A549 (cell line): ENCODE data around the gene DOC2A. TPM values are rescaled to one million over a fixed set of nuclear protein-coding genes. Genes with fewer than 3 reads are reported as not detected.

ENCODE experiments used
- ATAC-seq, 2 experiments: fragments of 200-7000 bp in 1 of 2; fragments of >200 bp in 1 of 2; cut with Nextera tagmentation in 1 of 2; cut with Tn5 transposase in 1 of 2; 3 replicates each; pipeline versions ENCODE4 v1.8.0 to v1.9.1; 2018 to 2020; ENCODE audit warnings: mild to moderate bottlenecking in 1 of 2, moderate library complexity in 1 of 2
- CTCF ChIA-PET: fragments of 300-600 bp; sonication (Branson Sonifier 250); formaldehyde crosslinking; extraction: SDS; loops from one replicate; lab custom pipeline; 2021; ENCODE audit warnings: antibody characterized with exemption, inconsistent platforms; lab: Yijun Ruan, JAX
- POLR2A ChIA-PET: fragments of 350-600 bp; formaldehyde crosslinking; extraction: SDS; loops from one replicate; lab custom pipeline; 2021; ENCODE audit warnings: antibody characterized with exemption, inconsistent platforms; lab: Yijun Ruan, JAX
- DNase-seq, 2 experiments: peaks; one replicate each; pipeline versions ENCODE4 v3.0.0 to v3.0.0-alpha.2; 2011 to 2016; ENCODE audit warnings: low read depth in 1 of 2, low spot score in 1 of 2
- FAIRE-seq: peaks from 2 replicates; lab custom pipeline; 2011; peaks lifted over from hg19 to GRCh38; lab: Jason Lieb, UNC
- H3K27ac ChIP-seq, 2 experiments: fragments of >200 bp; sonication (Bioruptor Twin); formaldehyde crosslinking; 3 replicates each; pipeline ENCODE4 v1.5.1; 2016 to 2017
- H3K4me1 ChIP-seq: fragments of >200 bp; sonication (Bioruptor Twin); formaldehyde crosslinking; 3 replicates; pipeline ENCODE4 v1.6.1; 2016
- H3K4me2 ChIP-seq: fragments of >200 bp; sonication (Bioruptor Twin); formaldehyde crosslinking; 3 replicates; pipeline ENCODE4 v1.6.1; 2016
- H3K4me3 ChIP-seq: fragments of >200 bp; sonication (Bioruptor Twin); formaldehyde crosslinking; 3 replicates; pipeline ENCODE4 v1.5.1; 2016
- H3K9me3 ChIP-seq: fragments of >200 bp; sonication (Bioruptor Twin); formaldehyde crosslinking; 3 replicates; pipeline ENCODE4 v1.6.1; 2016
- BHLHE40 ChIP-seq: IDR thresholded peaks from 2 replicates; pipeline ENCODE4 v1.6.1; 2012; ENCODE audit warnings: low read depth, low read length, inconsistent platforms
- EHMT2 ChIP-seq: fragments of 200-600 bp; sonication (generic); IDR thresholded peaks from 2 replicates; pipeline ENCODE4 v1.6.1; 2016; ENCODE audit warnings: antibody characterized with exemption, low read depth, mild to moderate bottlenecking, moderate library complexity
- EP300 ChIP-seq, 2 experiments: fragments of >200 bp; sonication (Bioruptor Twin); formaldehyde crosslinking; IDR thresholded peaks; 2 replicates in 1 of 2; 3 replicates in 1 of 2; pipeline ENCODE4 v1.6.1; 2016 to 2017
- ESRRA ChIP-seq: fragments of 150-350 bp; IDR thresholded peaks from 2 replicates; pipeline ENCODE4 v1.6.1; 2014; ENCODE audit warnings: mild to moderate bottlenecking, low read length, borderline replicate concordance
- FOXS1 ChIP-seq: fragments of 250-450 bp; sonication (Bioruptor Pico); IDR thresholded peaks from 2 replicates; pipeline ENCODE4 v1.5.0; 2020; ENCODE audit warnings: mild to moderate bottlenecking, moderate library complexity
- HEYL ChIP-seq: fragments of 250-450 bp; sonication (Bioruptor Pico); IDR thresholded peaks from 2 replicates; pipeline ENCODE4 v1.8.0; 2021; ENCODE audit warnings: mild to moderate bottlenecking, moderate library complexity
- HOXB5 ChIP-seq: fragments of 250-450 bp; sonication (Bioruptor Pico); IDR thresholded peaks from 2 replicates; pipeline ENCODE4 v1.5.0; 2020; ENCODE audit warnings: mild to moderate bottlenecking, moderate library complexity
- KDM5A ChIP-seq: fragments of 200-600 bp; sonication (generic); IDR thresholded peaks from 2 replicates; pipeline ENCODE4 v1.6.1; 2016; ENCODE audit warnings: antibody characterized with exemption, mild to moderate bottlenecking
- MAFK ChIP-seq: fragments of 450-650 bp; IDR thresholded peaks from 2 replicates; pipeline ENCODE4 v1.6.1; 2014; ENCODE audit not compliant: partially characterized antibody
- MAZ ChIP-seq: fragments of 150-350 bp; IDR thresholded peaks from 2 replicates; pipeline ENCODE4 v1.6.1; 2014; ENCODE audit warnings: antibody characterized with exemption, low read depth, low read length, borderline replicate concordance
- PHF8 ChIP-seq: fragments of 200-600 bp; sonication (generic); IDR thresholded peaks from 2 replicates; pipeline ENCODE4 v1.6.1; 2016; ENCODE audit warnings: low read depth, mild to moderate bottlenecking, antibody characterized with exemption, moderate library complexity, borderline replicate concordance
- RAD21 ChIP-seq, 2 experiments: fragments of >200 bp in 1 of 2; sonication (Bioruptor Twin) in 1 of 2; formaldehyde crosslinking in 1 of 2; IDR thresholded peaks in 1 of 2; conservative IDR thresholded peaks in 1 of 2; 2 replicates in 1 of 2; 3 replicates in 1 of 2; pipeline ENCODE4 v1.6.1; 2012 to 2018; ENCODE audit warnings: inconsistent platforms in 1 of 2
- RARB ChIP-seq: fragments of 250-450 bp; sonication (Bioruptor Pico); IDR thresholded peaks from 2 replicates; pipeline ENCODE4 v1.8.0; 2021; ENCODE audit warnings: mild to moderate bottlenecking, moderate library complexity
- RCOR1 ChIP-seq: fragments of 150-350 bp; IDR thresholded peaks from 2 replicates; pipeline ENCODE4 v1.6.1; 2014; ENCODE audit warnings: antibody characterized with exemption, low read length, low read depth
- RNF2 ChIP-seq: fragments of 200-600 bp; sonication (generic); IDR thresholded peaks from 2 replicates; pipeline ENCODE4 v1.6.1; 2016; ENCODE audit warnings: low read depth, mild to moderate bottlenecking, antibody characterized with exemption, moderate library complexity, borderline replicate concordance
- SMC3 ChIP-seq: fragments of >200 bp; sonication (Bioruptor Twin); formaldehyde crosslinking; IDR thresholded peaks from 3 replicates; pipeline ENCODE4 v1.6.1; 2018; ENCODE audit warnings: inconsistent platforms
- TFCP2L1 ChIP-seq: fragments of 250-450 bp; sonication (Bioruptor Pico); IDR thresholded peaks from 2 replicates; pipeline ENCODE4 v1.5.0; 2021; ENCODE audit warnings: mild to moderate bottlenecking
- ZC3H11A ChIP-seq: fragments of 450-650 bp; IDR thresholded peaks from 2 replicates; pipeline ENCODE4 v1.6.1; 2014; ENCODE audit warnings: antibody characterized with exemption, mild to moderate bottlenecking
- ZNF302 ChIP-seq: fragments of 250-450 bp; sonication (Bioruptor Pico); IDR thresholded peaks from 2 replicates; pipeline ENCODE4 v1.9.0; 2021; ENCODE audit warnings: inconsistent platforms, mild to moderate bottlenecking, moderate library complexity
- WGBS: methylation state at CpG from one replicate; pipeline ENCODE4 v1.1.6; 2017; ENCODE audit errors: missing lambda C conversion rate; 5-methylcytosine and 5-hydroxymethylcytosine counted together
- polyA plus RNA-seq, 4 experiments: library from polyadenylated mRNA; depleted of rRNA in 3 of 4; stranded (reverse); fragments of >200 nt; fragmentation: RNase III in 1 of 4; extraction: RNeasy Plus Mini Kit Qiagen cat#74134 plus additional on column Dnase treatment in 1 of 4; gene quantifications; 2 replicates in 3 of 4; 3 replicates in 1 of 4; pipeline ENCODE4 v1.2.3, GENCODE V29; 2011 to 2017
- TF ChIP-seq, protein P1 (sequence below): fragments of >200 bp; sonication (Bioruptor Twin); formaldehyde crosslinking; IDR thresholded peaks from 2 replicates; pipeline ENCODE4 v1.6.1; 2016
- TF ChIP-seq, protein P2 (sequence below): fragments of 450-650 bp; IDR thresholded peaks from 2 replicates; pipeline ENCODE4 v1.6.1; 2014; ENCODE audit warnings: antibody characterized with exemption
- TF ChIP-seq, protein P3 (sequence below): fragments of 150-350 bp; IDR thresholded peaks from 2 replicates; pipeline ENCODE4 v1.6.1; 2014; ENCODE audit warnings: low read depth, mild to moderate bottlenecking, low read length
- TF ChIP-seq, protein P4 (sequence below): IDR thresholded peaks from 2 replicates; pipeline ENCODE4 v1.6.1; 2012
- TF ChIP-seq, protein P5 (sequence below): fragments of >200 bp; sonication (Bioruptor Twin); formaldehyde crosslinking; IDR thresholded peaks from 3 replicates; pipeline ENCODE4 v1.5.1; 2016
- TF ChIP-seq, protein P6 (sequence below): IDR thresholded peaks from 2 replicates; pipeline ENCODE4 v1.6.1; 2012
- TF ChIP-seq, protein P7 (sequence below): IDR thresholded peaks from 2 replicates; pipeline ENCODE4 v1.6.1; 2012; ENCODE audit warnings: low read depth, borderline replicate concordance
- TF ChIP-seq, protein P8 (sequence below): fragments of 250-450 bp; sonication (Bioruptor Pico); IDR thresholded peaks from 2 replicates; pipeline ENCODE4 v1.5.0; 2020; ENCODE audit warnings: low read depth, mild to moderate bottlenecking, moderate library complexity

DOC2A gene
- polyA plus RNA-seq, 2 of the 4 experiments (the other 2 are of a cell fraction), result 2.5 to 5.5 TPM

DNA sequence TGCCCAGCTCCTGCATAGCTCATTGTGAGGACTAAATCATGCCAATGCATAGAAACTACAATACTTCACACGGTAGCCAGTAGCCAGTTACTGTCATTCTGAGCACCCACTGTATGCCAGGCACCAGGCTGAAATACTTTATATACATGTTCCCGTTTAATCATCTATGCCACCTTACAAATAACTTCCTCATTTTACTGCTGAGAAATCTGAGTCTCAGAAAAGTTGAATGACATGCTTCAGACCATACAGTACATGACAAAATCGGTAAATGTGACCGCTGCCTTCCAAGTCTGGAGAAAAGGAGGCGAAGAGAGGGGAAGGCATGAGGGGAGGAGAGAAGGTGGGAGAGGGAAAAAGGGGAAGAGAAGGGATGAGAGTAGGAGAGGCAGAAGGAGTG, 29.4 kb upstream of the DOC2A start (continued):
- TF ChIP-seq ZNF302, result no peak

DNA sequence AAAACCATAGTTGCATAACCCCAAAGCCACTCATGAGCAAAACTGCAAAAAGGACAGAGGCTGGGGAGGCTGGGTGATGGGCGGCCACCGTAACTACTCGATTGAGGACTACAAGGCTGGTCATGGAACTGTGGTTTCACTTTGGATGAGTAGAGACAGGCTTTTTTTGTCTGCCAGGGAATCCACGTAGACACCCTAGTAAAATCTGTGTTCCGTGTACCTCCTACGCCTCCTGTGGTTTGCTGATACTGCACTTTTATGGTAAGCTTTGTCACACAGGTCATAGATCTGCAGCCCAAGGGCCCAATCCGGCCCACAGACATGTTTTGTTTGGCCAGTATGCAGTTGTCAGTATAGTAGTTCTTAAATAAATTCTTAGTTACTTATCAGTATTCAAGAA, 22.4 kb upstream of the DOC2A start:
- no peak for FAIRE-seq
- ChIA-PET CTCF (interaction anchor here (0.8 to 5.0 kb wide), 27 partner anchors 9 to 383 kb away, joined by 3 to 61 read pairs (median 7); partner anchors contain the start of gene MVP), POLR2A (no interaction called here)
- TF ChIP-seq, protein P1, sequence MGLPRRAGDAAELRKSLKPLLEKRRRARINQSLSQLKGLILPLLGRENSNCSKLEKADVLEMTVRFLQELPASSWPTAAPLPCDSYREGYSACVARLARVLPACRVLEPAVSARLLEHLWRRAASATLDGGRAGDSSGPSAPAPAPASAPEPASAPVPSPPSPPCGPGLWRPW, result no peak
- TF ChIP-seq, protein P2, sequence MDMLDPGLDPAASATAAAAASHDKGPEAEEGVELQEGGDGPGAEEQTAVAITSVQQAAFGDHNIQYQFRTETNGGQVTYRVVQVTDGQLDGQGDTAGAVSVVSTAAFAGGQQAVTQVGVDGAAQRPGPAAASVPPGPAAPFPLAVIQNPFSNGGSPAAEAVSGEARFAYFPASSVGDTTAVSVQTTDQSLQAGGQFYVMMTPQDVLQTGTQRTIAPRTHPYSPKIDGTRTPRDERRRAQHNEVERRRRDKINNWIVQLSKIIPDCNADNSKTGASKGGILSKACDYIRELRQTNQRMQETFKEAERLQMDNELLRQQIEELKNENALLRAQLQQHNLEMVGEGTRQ, result no peak
- TF ChIP-seq, protein P3, sequence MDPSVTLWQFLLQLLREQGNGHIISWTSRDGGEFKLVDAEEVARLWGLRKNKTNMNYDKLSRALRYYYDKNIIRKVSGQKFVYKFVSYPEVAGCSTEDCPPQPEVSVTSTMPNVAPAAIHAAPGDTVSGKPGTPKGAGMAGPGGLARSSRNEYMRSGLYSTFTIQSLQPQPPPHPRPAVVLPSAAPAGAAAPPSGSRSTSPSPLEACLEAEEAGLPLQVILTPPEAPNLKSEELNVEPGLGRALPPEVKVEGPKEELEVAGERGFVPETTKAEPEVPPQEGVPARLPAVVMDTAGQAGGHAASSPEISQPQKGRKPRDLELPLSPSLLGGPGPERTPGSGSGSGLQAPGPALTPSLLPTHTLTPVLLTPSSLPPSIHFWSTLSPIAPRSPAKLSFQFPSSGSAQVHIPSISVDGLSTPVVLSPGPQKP, result no peak
- TF ChIP-seq HOXB5 (CRISPR knock-in tag) (no peak), MAFK (peak; percentile 82)
- no peak overlapping the region for H3K4me3 ChIP-seq
- no peak for DNase-seq
- H3K27ac ChIP-seq, result no peak overlapping the region
- 0 out of 3 replicates have a peak, but pooled peaks cover 7% of the 10 kb centered on the region for H3K4me1 ChIP-seq
- H3K4me2 ChIP-seq, result no peak overlapping the region
- ATAC-seq, result no peak
- WGBS, result 72% methylated on average over 7 of the region's 7 CpGs
- H3K9me3 ChIP-seq, result no peaks in the 10 kb centered on the region

DNA sequence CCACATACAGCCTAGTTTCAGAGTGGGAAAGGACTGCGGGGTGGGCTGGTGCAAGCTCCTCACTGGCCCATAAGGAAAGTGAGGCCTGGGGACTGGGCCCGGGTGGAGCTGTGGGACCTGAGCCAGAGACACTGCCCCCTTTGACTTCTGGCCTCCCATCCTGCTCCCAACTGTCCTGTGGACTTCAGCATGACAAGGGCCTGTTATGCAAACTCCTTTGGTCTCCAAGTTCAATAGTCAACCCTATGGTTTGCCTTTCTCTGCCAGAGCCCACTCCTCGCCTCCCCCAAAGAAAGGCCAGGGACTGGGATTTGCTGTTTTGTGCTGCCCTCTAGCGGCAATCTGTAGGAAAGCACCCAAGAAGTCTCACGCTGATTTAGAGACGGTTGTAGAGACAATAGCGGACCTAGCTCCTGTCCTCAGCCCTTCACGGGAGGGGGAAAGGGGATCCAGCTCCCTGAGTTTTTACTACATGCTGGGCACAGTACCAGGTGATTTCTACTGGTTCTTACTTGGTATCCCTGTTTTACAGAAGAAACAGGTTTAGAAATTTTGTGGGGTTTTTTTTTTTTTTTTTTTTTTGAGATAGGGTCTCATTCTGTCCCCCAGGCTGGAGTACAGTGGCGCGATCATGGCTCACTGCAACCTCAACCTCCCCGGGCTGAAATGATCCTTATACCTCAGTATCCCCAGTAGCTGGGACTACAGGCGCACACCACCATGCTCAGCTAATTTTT, 21.4 kb upstream of the DOC2A start:
- 11% methylated on average over 11 of the region's 12 CpGs for WGBS
- no peaks in the 10 kb centered on the region for H3K9me3 ChIP-seq
- FAIRE-seq (no peak), DNase-seq (peak in 1 of 2 experiments; percentile 79), ATAC-seq (peak in 1 of 2 experiments; percentile 75; a peak in 3 of 6 replicates)
- H3K27ac ChIP-seq, result no peak overlapping the region
- no peak overlapping the region for H3K4me3 ChIP-seq
- ChIA-PET POLR2A (interaction anchor here (0.7 to 0.9 kb wide), 2 partner anchors 33 to 217 kb away, joined by 6 to 12 read pairs; partner anchors contain the start of genes ALDOA and PAGR1), CTCF (interaction anchor here (0.6 to 5.0 kb wide), 84 partner anchors 9 to 1064 kb away, joined by 3 to 61 read pairs (median 5); partner anchors contain the start of genes ALDOA, C16orf92, CDIPT and DOC2A)
- H3K4me1 ChIP-seq, result 0 out of 3 replicates have a peak, but pooled peaks cover 7% of the 10 kb centered on the region
- no peak overlapping the region for H3K4me2 ChIP-seq
- TF ChIP-seq, protein P4, sequence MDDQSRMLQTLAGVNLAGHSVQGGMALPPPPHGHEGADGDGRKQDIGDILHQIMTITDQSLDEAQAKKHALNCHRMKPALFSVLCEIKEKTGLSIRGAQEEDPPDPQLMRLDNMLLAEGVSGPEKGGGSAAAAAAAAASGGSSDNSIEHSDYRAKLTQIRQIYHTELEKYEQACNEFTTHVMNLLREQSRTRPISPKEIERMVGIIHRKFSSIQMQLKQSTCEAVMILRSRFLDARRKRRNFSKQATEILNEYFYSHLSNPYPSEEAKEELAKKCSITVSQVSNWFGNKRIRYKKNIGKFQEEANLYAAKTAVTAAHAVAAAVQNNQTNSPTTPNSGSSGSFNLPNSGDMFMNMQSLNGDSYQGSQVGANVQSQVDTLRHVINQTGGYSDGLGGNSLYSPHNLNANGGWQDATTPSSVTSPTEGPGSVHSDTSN, result no peak
- TF ChIP-seq RCOR1, result no peak
- no peak for TF ChIP-seq ZC3H11A
- TF ChIP-seq MAZ, result no peak
- TF ChIP-seq BHLHE40, result no peak
- TF ChIP-seq TFCP2L1 (CRISPR knock-in tag), result no peak
- no peak for TF ChIP-seq HEYL (CRISPR knock-in tag)
- TF ChIP-seq RAD21 (conservative IDR thresholded peaks at IDR 0.05 in 1 of 2, IDR thresholded peaks at IDR 0.05 in 1 of 2), result peak; percentile 91 to 94
- no peak for TF ChIP-seq EHMT2
- TF ChIP-seq, protein P5, sequence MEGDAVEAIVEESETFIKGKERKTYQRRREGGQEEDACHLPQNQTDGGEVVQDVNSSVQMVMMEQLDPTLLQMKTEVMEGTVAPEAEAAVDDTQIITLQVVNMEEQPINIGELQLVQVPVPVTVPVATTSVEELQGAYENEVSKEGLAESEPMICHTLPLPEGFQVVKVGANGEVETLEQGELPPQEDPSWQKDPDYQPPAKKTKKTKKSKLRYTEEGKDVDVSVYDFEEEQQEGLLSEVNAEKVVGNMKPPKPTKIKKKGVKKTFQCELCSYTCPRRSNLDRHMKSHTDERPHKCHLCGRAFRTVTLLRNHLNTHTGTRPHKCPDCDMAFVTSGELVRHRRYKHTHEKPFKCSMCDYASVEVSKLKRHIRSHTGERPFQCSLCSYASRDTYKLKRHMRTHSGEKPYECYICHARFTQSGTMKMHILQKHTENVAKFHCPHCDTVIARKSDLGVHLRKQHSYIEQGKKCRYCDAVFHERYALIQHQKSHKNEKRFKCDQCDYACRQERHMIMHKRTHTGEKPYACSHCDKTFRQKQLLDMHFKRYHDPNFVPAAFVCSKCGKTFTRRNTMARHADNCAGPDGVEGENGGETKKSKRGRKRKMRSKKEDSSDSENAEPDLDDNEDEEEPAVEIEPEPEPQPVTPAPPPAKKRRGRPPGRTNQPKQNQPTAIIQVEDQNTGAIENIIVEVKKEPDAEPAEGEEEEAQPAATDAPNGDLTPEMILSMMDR, result peak; percentile 91
- TF ChIP-seq, protein P6, sequence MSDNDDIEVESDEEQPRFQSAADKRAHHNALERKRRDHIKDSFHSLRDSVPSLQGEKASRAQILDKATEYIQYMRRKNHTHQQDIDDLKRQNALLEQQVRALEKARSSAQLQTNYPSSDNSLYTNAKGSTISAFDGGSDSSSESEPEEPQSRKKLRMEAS, result no peak
- TF ChIP-seq PHF8, result no peak
- peak; percentile 72 for TF ChIP-seq SMC3
- TF ChIP-seq EP300 (IDR thresholded peaks at IDR 0.05), result no peak
- TF ChIP-seq, protein P7, sequence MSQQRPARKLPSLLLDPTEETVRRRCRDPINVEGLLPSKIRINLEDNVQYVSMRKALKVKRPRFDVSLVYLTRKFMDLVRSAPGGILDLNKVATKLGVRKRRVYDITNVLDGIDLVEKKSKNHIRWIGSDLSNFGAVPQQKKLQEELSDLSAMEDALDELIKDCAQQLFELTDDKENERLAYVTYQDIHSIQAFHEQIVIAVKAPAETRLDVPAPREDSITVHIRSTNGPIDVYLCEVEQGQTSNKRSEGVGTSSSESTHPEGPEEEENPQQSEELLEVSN, result no peak
- no peak for TF ChIP-seq RARB (CRISPR knock-in tag)
- TF ChIP-seq, protein P8, sequence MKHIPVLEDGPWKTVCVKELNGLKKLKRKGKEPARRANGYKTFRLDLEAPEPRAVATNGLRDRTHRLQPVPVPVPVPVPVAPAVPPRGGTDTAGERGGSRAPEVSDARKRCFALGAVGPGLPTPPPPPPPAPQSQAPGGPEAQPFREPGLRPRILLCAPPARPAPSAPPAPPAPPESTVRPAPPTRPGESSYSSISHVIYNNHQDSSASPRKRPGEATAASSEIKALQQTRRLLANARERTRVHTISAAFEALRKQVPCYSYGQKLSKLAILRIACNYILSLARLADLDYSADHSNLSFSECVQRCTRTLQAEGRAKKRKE (CRISPR knock-in tag), result no peak
- TF ChIP-seq KDM5A, result no peak
- TF ChIP-seq RNF2, result no peak
- TF ChIP-seq FOXS1 (CRISPR knock-in tag), result no peak
- no peak for TF ChIP-seq ESRRA
